ENCODE data around the gene GFOD1.

GRCh38 chr6:13360671-13361540 is 126.5 kb downstream of the GFOD1 start:
- TF ChIP-seq TEAD4 (IDR thresholded peaks at IDR 0.05) (no peak; the same call in 1 of the 2 replicates), REST (IDR thresholded peaks at IDR 0.05; ENCODE audit: low read depth) (no peak), FOXM1 (IDR thresholded peaks at IDR 0.05; ENCODE audit: borderline replicate concordance, low read depth) (no peak), RAD21 (IDR thresholded peaks at IDR 0.05; ENCODE audit: low read depth) (no peak)
